HG03342 (cell line): ENCODE measurements around the gene PRMT9.

ENCODE experiments used
- ATAC-seq: cut with Tn5 transposase; IDR thresholded peaks from one replicate; pipeline ENCODE4 v1.9.1; 2021; ENCODE audit warnings: mild to moderate bottlenecking, moderate library complexity; ENCODE audit not compliant: unreplicated experiment

PRMT9 gene

GRCh38 chr4:147683717-147684700, at the start of gene PRMT9:
TSS of gene PRMT9 (minus strand) at chr4:147684163. CDS start at chr4:147683987, 176 bp downstream.
- ATAC-seq = peak; percentile 99

- peak; percentile 25 for ATAC-seq
These were observed 48.7 kb upstream of the PRMT9 start for GRCh38 chr4:147732518-147733235.

GRCh38 chr4:147731580-147732517, 47.9 kb upstream of the PRMT9 start, which contains the start of gene ARHGAP10:
TSS of gene ARHGAP10 (plus strand) at chr4:147732088. CDS start at chr4:147732302, 214 bp downstream.
- ATAC-seq = peak; percentile 53

- no peak for ATAC-seq
These were observed 46.4 kb upstream of the PRMT9 start for GRCh38 chr4:147730333-147730732.

GRCh38 chr4:147727476-147728028, 43.6 kb upstream of the PRMT9 start:
- ATAC-seq = no peak

DNA sequence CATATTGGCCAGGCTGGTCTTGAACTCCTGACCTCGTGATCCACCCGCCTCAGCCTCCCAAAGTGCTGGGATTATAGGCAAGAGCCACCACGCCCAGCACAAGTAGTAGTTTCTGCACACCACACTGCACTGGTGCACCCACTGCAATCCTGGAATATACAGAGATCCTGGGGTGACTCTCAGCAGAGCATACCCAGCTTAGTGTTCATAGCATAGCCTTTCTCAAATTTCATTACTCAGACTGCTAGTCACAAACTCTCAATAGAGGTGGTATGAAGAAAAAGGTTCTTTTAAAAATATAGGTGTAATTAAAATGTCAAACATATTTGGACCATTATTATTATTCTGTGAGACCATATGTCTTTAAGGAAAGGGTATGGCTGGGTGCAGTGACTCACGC, 41.7 kb upstream of the PRMT9 start:
- ATAC-seq = no peak

DNA sequence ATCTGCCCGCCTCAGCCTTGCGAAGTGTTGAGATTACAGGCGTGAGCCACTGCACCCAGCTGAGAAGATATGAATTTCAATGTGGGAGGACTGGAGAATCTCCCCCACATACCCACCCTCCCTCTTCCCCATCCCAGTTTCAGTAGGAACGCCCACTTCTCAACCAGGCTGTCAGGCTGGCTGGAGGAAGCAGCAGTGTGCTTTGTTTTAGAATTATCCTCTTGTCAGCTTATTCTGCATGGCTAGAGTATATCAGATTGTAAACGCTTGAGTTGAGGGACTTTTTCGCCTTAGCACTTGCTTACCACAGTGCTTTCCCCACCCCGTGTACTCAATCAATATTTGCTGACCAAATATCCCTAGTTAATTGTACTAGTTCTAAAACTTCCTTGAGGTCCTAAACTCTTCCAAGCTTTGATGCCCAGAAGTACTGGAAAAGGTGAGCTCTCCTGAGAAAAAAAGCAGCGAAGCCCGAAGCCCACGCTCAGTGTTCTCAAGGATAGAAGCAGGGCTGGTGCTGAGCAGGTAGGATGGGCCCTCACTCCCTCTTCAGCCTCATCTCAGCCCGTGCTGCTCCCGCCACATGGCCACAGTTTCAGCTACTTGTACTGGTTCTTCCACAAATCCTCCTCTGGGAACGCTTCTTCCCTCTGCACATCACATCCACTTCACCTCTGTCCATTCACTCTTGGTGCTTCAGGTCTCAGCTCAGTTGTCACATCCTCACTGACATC, 40.7 kb upstream of the PRMT9 start:
- ATAC-seq = no peak

DNA sequence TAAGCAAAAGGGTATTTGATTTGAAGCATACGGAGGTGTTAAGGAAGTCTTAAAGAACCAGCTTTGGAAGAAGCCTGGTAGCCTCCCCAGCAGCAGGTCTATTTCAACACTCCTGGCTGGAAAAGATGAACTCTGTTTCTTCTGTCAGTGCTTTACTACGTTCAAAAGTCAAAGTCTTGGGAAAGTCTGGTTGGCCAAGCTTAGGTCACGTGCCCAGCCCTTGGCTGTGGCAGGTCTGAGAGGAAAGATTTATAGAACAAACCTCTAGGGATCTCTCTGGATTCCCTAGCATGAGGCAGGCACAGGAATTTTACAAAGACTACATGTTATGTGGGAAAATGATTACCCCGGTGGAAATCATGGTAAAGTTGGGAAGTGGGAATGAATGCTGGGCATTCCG, 39.4 kb upstream of the PRMT9 start:
- ATAC-seq = no peak

DNA sequence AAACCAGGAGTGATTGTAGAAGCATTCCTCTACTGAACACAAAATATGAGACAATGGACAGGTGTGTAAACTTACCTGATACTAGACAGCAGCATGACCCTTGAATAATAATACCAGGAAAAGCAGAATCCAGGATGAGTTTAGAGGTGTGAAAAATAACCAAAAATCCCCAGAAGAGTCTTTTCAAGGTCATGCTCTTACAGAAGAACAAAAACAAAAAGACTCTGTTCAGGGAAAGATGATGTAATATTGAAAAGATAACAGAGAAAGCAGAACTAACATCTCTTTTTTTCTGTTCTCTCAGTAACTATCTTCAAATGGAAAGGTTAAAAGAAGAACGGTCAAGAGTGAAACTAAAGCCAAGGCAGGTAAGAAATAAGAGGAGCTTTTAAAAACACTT, 33.9 kb upstream of the PRMT9 start:
- ATAC-seq = peak; percentile 79

- no peak for ATAC-seq
These were observed 30.8 kb upstream of the PRMT9 start for GRCh38 chr4:147714575-147715401.

- ATAC-seq = no peak
These were observed 26.0 kb upstream of the PRMT9 start for GRCh38 chr4:147709999-147710398.

GRCh38 chr4:147707892-147708672, 24.1 kb upstream of the PRMT9 start:
- ATAC-seq = peak; percentile 47

DNA sequence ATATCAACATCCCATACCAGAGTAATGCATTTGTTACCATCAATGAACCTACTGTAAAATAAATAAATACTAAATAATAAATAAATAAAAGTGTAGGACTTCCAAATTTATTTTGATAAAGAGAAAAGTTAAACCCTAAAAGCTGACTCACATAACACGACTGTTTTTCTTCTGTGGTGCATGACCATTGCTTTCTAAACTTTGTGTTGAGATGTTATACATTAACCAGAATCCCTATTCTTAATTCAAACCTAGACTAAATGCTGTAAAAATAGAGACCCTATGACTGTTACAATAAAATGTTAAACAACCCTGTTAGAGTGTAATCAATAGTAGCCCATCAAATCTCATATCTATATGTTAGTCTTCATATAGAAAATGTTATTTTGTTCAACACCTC, 20.9 kb upstream of the PRMT9 start:
- ATAC-seq = peak; percentile 50

- ATAC-seq = no peak
These were observed 12.9 kb upstream of the PRMT9 start for GRCh38 chr4:147696866-147697265.

- ATAC-seq = no peak
These were observed 9.3 kb upstream of the PRMT9 start for GRCh38 chr4:147693218-147693617.

GRCh38 chr4:147691820-147692219, 7.9 kb upstream of the PRMT9 start:
- no peak for ATAC-seq

DNA sequence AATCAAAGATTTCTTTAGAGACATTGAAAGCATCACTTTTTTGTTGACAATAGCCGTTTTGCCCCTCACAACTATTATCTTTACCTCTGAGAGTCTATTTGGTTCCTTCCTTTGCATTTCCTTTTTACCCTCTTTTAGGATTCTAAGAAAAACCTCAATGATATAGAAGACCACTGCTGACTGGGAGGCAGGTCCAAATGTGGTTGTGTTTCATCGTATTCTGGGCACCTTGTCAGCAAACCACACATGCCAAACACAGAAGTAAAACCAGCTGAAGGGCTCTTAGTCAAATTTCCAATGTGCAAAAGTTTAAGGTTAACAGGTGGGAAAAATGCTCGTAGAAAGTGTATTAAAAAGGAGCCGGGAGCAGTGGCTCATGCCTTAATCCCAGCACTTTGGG, 5.1 kb upstream of the PRMT9 start:
- ATAC-seq = no peak

DNA sequence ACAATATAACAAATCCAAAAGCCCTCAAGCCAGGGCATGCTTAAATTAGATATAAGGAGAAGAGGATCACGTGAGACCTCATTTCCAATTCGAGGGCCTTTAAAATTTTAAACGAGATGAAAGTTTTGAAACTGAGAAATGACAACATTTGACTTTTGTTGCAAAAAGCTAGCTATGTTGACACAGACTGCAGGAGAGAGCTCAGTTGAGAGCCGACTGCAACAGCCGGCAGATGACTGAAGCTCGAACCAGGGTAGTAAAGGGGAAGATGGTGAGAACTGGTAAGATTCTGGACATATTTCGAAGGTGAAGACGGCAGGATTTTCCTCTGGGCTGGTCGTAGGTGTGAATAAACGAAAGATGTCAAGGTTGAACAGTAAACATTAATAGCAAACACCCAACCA, 773 bp downstream of the PRMT9 start:
- no peak for ATAC-seq
